ENCODE data around the gene SSX2IP. TPM values are rescaled to one million over a fixed set of nuclear protein-coding genes. Genes with fewer than 3 reads are reported as not detected.
"Not testable (repeated sequence)": the region's sequence is repeated elsewhere in the genome, so short reads cannot be mapped to it uniquely, and the experiment has no call there.

Gene SSX2IP
- total RNA-seq, 4 donors from 2014 or later: 3.6 to 5.5 (median 4.8) TPM

DNA sequence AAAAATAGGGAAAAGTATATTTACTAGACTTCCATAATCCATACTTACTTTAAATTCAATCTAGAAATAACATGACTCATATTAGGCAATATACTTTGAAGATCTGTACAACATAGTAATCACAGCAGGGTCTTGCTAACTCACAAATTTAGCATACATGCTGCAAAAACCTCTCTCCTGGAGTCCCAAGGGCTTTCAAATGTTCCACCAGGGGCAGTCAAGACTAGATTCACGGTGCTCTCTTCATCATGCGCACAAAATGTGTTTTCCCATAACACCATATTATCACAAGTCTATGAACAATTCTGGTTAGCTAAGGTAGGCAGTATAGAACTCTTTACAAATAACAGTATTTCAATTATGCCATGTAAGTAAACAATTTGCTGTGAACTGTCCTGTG, 45.8 kb downstream of the SSX2IP start:
- no peak for TF ChIP-seq POLR2A (IDR thresholded peaks at IDR 0.05)
- no peak for TF ChIP-seq EP300 (IDR thresholded peaks at IDR 0.05)
- TF ChIP-seq, protein P1, sequence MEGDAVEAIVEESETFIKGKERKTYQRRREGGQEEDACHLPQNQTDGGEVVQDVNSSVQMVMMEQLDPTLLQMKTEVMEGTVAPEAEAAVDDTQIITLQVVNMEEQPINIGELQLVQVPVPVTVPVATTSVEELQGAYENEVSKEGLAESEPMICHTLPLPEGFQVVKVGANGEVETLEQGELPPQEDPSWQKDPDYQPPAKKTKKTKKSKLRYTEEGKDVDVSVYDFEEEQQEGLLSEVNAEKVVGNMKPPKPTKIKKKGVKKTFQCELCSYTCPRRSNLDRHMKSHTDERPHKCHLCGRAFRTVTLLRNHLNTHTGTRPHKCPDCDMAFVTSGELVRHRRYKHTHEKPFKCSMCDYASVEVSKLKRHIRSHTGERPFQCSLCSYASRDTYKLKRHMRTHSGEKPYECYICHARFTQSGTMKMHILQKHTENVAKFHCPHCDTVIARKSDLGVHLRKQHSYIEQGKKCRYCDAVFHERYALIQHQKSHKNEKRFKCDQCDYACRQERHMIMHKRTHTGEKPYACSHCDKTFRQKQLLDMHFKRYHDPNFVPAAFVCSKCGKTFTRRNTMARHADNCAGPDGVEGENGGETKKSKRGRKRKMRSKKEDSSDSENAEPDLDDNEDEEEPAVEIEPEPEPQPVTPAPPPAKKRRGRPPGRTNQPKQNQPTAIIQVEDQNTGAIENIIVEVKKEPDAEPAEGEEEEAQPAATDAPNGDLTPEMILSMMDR (IDR thresholded peaks at IDR 0.05): no peak
- H3K4me1 ChIP-seq: no peaks in the 10 kb centered on the region
- whole genome bisulfite sequencing, 2 donors: 94% methylated on average over 2 of the region's 2 CpGs

DNA sequence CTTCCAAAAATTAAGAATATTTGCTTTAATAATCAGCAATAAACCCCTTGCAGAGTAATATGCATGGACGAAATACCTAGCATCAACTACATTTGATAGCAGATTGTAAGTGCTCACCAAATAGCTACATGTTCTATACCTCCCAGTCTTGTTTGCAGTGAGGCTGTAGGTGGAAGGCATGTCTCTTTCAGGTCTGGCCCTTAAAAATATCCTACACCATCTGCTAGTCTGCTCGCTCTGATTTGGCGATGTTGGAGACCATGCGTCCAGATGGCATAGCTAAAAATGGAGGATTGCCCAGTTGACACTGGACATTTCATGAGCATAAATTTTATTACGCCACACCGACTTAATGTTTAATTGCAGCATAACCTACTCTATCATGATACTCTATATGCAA, 47.1 kb downstream of the SSX2IP start:
- TF ChIP-seq, protein P1 (IDR thresholded peaks at IDR 0.05): no peak
- TF ChIP-seq POLR2A (IDR thresholded peaks at IDR 0.05) (no peak), EP300 (IDR thresholded peaks at IDR 0.05) (no peak)
- Histone ChIP-seq H3K4me3 (no peak overlapping the region), H3K27ac (no peak overlapping the region), H3K4me1 (no peaks in the 10 kb centered on the region), H3K36me3 (no peaks in the 10 kb centered on the region), H3K9me3 (no peaks in the 10 kb centered on the region), H3K27me3 (no peaks in the 10 kb centered on the region)
- DNase-seq (ENCODE audit: low spot score in 2 of 2): no peak
- 95 to 98% methylated on average over 6 of the region's 6 CpGs for WGBS, 2 donors

More for the DNA sequence above, 45.8 kb downstream of the SSX2IP start:
- no peak overlapping the region for H3K4me3 ChIP-seq
- no peaks in the 10 kb centered on the region for H3K27me3 ChIP-seq
- DNase-seq (ENCODE audit: low spot score in 2 of 2): no peak
- H3K9me3 ChIP-seq: no peaks in the 10 kb centered on the region
- no peak overlapping the region for H3K27ac ChIP-seq
- peaks cover 0 to 2% (median 0%) of the 10 kb centered on the region in 3 donors for H3K36me3 ChIP-seq

DNA sequence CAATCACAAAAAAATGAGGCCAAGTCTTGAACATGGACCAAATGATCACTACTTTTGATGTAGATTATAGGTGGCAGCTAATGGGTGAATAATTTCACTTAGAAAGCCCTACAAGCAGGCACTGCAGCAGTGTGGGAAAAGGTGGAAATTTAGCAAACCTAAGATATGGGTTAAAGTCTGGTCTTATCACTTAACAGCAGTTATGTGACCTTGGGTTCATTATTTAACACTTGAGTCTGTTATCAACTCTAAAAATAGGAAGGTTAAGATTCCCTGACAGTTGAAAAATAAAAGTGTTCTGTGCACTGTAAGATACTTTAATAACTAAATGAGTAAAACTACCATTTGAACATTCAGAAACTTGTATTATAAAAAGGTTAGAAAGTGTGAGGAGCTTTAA, 47.5 kb downstream of the SSX2IP start:
- Histone ChIP-seq H3K4me1 (no peaks in the 10 kb centered on the region), H3K36me3 (no peaks in the 10 kb centered on the region), H3K9me3 (no peaks in the 10 kb centered on the region), H3K27me3 (no peaks in the 10 kb centered on the region), H3K27ac (no peak overlapping the region), H3K4me3 (no peak overlapping the region)
- TF ChIP-seq, protein P1 (IDR thresholded peaks at IDR 0.05): no peak
- TF ChIP-seq POLR2A (IDR thresholded peaks at IDR 0.05): no peak
- TF ChIP-seq EP300 (IDR thresholded peaks at IDR 0.05): no peak
- no peak for DNase-seq (ENCODE audit: low spot score in 2 of 2)

DNA sequence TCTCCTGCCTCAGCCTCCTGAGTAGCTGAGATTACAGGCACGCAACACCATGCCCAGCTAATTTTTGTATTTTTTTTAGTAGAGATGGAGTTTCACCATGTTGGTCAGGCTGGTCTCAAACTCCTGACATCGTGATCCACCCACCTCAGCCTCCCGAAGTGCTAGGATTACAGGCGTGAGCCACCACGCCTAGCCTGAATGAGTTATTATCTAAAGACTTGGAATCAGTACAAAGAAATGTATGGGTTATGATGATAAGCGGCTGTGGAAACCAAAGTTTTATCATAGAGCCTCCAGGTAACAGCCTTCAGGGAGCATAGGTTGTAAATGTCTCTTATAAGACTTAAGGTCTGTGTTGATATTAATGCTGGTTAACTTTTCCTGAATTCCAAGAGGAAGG, 50.5 kb downstream of the SSX2IP start:
- H3K36me3 ChIP-seq; DNase-seq (ENCODE audit: low spot score in 2 of 2); H3K9me3 ChIP-seq; H3K27me3 ChIP-seq; H3K4me1 ChIP-seq; H3K27ac ChIP-seq; H3K4me3 ChIP-seq: not testable (repeated sequence)
- 80 to 81% methylated on average over 6 of the region's 6 CpGs for WGBS, 2 donors

DNA sequence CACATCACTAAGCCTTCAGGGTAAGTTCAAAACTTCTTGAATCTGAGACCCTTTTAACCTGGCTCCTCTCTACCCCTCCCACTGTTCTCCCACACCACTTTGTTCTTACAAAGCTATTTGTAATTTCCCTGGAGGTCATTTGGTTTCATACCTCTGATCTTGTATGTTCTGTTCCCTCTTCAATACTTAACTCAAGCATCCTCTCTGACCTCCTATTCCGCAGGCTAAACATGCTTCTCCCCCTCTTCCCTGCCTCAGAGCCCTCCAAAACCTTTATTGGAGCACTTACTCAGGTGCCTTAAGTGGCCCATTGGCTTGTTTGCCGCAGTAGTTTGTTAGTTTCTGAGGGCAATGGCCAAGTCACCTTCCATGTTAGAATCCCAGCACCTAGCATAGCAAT, 54.8 kb downstream of the SSX2IP start:
- DNase-seq (ENCODE audit: low spot score in 2 of 2): no peak
- H3K27ac ChIP-seq: no peak overlapping the region
- 88 to 91% methylated on average over 2 of the region's 2 CpGs for WGBS, 2 donors
- no peak overlapping the region for H3K4me3 ChIP-seq
- peaks cover 0 to 4% (median 0%) of the 10 kb centered on the region in 4 donors for H3K4me1 ChIP-seq
- H3K9me3 ChIP-seq: no peaks in the 10 kb centered on the region
- H3K27me3 ChIP-seq: no peaks in the 10 kb centered on the region
- no peak for TF ChIP-seq POLR2A (IDR thresholded peaks at IDR 0.05)
- TF ChIP-seq, protein P1 (IDR thresholded peaks at IDR 0.05): no peak
- no peak for TF ChIP-seq EP300 (IDR thresholded peaks at IDR 0.05)
- no peaks in the 10 kb centered on the region for H3K36me3 ChIP-seq
